ENCODE measurements around the gene NKAIN2. TPM values are rescaled to one million over a fixed set of nuclear protein-coding genes. Genes with fewer than 3 reads are reported as not detected.

Gene NKAIN2
- total RNA-seq, 1 donor from 2014 or later: 48.4 TPM

GRCh38 chr6:124479991-124480430 is 676.3 kb downstream of the NKAIN2 start:
- intact Hi-C loops (cut with DNase I): no loop called here
- no peak for DNase-seq (ENCODE audit: low spot score)
- ATAC-seq: no peak

- no peak for DNase-seq (ENCODE audit: low spot score)
- intact Hi-C loops (cut with DNase I): no loop called here
- no peak for ATAC-seq
Measured at GRCh38 chr6:124482071-124482491, 678.4 kb downstream of the NKAIN2 start.

DNA sequence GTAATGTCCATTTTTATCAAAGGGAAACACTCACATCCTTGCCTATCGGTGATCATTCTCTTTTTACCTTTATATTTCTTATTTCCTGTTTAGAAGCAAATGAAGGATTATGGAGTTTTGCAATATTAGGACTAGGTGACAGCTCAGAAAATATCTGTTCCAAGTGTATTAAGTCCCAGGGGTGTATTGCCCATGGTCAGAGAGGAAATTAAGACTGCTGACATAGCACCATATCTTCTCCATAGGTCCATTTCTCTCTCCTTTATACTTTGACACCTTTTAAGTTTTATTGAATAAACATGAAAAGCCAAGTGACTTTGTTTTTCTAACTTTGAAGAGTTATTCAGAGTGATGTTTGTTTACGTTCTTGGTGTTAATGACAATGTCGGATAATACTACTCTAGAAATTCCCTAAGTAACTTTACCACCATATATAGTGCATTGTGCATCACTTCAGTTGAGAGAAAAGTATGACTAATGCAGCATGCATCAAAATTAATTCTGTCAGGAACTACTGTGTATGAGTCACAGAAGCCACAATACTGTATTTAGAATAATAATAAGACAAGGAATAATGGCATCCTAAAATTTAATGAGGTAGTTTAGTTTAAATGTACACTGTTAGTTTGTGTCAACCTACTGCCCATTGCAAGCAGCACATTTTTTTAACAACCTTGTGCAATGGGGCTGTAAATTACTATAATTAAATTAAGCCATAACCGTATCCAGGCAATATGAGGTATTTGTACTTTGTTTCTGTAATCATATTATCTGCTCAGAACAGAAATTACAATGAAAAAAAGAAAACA is 684.2 kb downstream of the NKAIN2 start:
- ATAC-seq (no peak), DNase-seq (ENCODE audit: low spot score) (no peak)
- intact Hi-C loops (cut with DNase I): no loop called here

GRCh38 chr6:124490122-124490521 is 686.5 kb downstream of the NKAIN2 start:
- intact Hi-C loops (cut with DNase I): no loop called here
- DNase-seq (ENCODE audit: low spot score): no peak
- no peak for ATAC-seq

- ATAC-seq (no peak), DNase-seq (ENCODE audit: low spot score) (no peak)
- intact Hi-C loops (cut with DNase I): no loop called here
Measured at GRCh38 chr6:124493259-124493658, 689.6 kb downstream of the NKAIN2 start.

- ATAC-seq (no peak), DNase-seq (ENCODE audit: low spot score) (no peak)
- intact Hi-C loops (cut with DNase I): no loop called here
Measured at GRCh38 chr6:124494956-124495664, 691.4 kb downstream of the NKAIN2 start.

- ATAC-seq: no peak
- intact Hi-C loops (cut with DNase I): no loop called here
- no peak for DNase-seq (ENCODE audit: low spot score)
Measured at GRCh38 chr6:124495665-124496190, 692.1 kb downstream of the NKAIN2 start.

DNA sequence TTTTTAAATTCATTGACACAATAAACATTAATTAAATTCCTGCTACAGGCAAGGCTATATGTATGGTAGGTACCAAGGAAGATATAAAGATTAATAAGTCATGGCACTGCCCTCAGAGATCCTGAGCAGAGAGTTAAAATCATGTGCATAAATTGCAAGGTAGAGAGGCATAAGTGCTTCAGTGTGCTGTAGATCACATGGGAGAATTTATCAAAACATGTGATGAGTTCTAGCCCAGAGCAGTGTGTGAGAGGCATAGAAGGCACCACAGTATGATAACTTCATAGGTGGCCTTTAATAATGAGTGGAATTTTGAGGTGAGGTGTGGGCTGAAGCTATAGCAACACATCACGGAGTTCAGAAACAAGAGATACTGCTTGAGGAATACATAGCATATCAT is 692.7 kb downstream of the NKAIN2 start:
- DNase-seq (ENCODE audit: low spot score) (no peak), ATAC-seq (no peak)
- intact Hi-C loops (cut with DNase I): no loop called here

DNA sequence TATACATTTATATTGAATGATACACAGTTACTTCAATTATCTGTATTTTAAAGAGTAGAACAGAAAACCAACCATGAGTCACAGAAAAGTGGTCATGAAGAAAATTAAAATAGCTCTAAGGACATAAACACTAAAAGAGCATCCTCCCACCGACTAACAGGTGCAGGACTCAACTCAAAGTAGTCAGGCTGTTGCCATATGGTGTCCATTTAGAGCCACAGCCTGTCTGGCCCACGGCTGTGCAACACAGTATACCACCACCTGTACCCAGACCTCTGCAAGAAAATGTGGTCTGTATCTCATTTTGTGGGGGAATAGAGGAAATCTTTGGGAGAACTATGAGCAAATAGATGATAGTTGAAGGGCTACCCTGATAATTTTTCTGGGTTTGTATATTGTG is 708.8 kb downstream of the NKAIN2 start:
- intact Hi-C loops (cut with DNase I): no loop called here
- ATAC-seq: no peak
- DNase-seq (ENCODE audit: low spot score): no peak

- intact Hi-C loops (cut with DNase I): no loop called here
- ATAC-seq (no peak), DNase-seq (ENCODE audit: low spot score) (no peak)
Measured at GRCh38 chr6:124517339-124517738, 713.7 kb downstream of the NKAIN2 start.

DNA sequence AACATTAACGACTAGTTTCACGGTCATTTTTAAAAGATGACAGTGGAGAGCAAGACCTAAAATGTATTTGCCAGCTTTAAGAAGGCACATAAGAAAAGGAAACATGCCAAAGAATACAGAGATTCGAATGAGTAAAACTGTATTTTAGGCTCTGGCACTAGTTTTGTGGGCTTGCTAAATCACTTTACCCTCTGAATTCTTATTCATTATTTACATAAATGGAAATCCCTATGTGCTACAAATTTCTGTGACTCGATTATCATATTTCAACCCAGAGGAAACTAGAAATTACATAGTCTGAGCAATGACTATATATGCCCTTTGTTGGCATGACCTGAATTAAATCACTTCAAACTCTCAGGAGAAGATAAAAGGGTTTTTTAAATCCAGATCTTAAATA is 716.8 kb downstream of the NKAIN2 start:
- ATAC-seq (no peak), DNase-seq (ENCODE audit: low spot score) (no peak)
- intact Hi-C loops (cut with DNase I): no loop called here

DNA sequence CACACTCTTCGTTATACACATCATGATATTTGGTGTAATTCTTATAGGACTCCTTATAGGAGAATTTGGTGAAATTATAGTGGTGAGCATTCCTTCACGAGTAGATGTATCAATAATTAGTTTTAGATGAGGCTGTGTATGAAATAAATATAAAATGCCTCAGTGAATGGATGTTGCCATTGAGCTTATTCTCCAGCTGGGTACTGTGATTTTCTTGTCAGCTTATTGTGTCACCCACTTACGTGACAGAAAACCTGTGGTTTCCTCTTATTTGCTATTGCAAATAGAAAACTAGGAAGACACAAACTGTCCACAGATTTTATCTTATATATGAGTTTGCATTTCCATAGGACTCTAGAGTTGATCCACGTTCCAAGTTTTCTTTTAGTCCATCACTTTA is 718.7 kb downstream of the NKAIN2 start:
- intact Hi-C loops (cut with DNase I): no loop called here
- ATAC-seq (no peak), DNase-seq (ENCODE audit: low spot score) (no peak)

DNA sequence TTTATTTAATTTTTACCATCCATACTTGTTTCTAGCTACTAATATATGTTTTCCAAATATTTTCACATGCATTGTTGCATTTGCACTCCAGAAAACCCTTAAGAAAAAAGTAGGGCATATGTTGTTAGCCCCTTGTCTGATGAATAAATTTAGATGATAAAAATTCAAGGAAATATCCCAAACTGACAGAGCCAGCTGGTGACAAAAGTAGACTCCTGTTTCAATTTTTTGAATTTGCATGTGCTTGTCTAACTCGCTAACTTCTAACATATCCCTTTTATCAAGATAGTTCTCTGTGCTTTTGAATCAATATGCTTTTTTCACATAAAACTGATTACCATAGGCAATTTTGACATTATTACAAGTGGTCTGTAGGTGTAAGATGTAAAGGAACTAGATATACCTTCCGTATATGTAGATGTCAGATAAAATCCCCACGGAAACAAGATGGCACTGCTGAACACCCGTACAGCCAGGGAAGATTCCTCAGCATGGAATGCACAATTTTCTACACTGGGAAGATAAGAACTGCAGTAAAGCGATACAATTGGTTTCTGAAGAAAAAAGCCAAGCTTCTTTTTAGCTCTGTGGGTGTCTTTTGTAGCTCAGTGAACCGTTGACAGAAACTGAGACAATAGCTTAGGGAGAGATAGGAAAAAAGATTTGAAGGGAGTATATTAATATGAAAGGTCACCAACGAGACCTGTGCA is 721.0 kb downstream of the NKAIN2 start:
- DNase-seq (ENCODE audit: low spot score) (no peak), ATAC-seq (no peak)
- intact Hi-C loops (cut with DNase I): no loop called here

DNA sequence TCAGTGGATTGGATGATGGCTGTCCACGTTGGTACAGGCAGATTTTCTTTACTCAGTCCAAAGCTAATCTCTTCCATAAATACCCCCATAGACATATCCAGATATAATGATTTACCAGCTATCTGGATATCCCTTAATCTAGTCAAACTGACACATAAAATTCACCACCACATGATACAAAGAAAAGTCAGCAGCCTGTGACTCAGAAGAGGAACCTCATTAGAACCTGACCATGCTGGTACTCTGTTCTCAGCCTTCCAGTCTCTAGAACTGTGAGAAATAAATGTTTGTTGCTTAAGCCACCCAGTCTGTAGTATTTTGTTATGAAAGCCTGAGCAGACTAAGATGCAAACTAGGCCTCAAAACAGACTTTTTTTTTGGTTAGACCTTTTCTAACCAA is 727.3 kb downstream of the NKAIN2 start:
- DNase-seq (ENCODE audit: low spot score): no peak
- intact Hi-C loops (cut with DNase I): no loop called here

DNA sequence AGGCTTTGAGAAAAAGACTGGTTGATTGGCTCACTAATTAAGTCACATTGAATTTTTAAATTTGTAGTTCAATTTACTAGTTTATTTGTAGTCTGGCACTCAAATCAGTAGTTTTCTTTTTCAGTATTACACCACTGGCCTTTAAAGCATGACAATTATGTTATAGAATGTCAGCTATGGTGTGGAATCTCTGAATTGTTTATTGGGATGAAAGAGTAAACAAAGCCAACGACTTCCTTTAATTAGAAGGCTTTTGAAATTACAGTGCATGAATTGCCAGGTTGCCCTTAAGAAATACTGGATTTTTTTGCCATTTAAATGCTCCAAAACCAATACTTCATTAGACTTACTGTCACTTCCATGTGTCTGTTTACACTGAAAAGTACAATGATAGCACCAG is 731.6 kb downstream of the NKAIN2 start:
- no peak for ATAC-seq
- DNase-seq (ENCODE audit: low spot score): no peak
- intact Hi-C loops (cut with DNase I): no loop called here

More for the DNA sequence above, 727.3 kb downstream of the NKAIN2 start:
- no peak for ATAC-seq

- peak; percentile 60 for ATAC-seq
- intact Hi-C loops (cut with DNase I): no loop called here
- no peak for DNase-seq (ENCODE audit: low spot score)
Measured at GRCh38 chr6:124535746-124536145, 732.1 kb downstream of the NKAIN2 start.

- DNase-seq (ENCODE audit: low spot score) (no peak), ATAC-seq (no peak)
- intact Hi-C loops (cut with DNase I): no loop called here
Measured at GRCh38 chr6:124536157-124536841, 732.6 kb downstream of the NKAIN2 start.

DNA sequence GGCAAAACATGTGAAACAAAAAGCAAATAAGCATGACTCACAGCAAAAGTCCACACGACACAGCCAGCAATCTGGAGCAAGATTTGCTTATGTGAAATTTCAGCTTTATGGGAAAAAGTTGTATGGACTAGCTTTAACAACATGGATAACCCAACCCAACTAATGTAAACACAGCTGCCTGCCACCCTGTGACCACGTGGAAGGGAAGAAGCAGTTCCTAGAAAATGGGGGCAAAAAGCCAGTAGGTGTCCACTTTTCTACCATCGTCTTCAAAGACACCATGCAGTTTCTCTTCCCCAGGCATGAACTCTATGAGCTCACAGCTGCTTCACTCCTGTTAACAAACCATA is 733.2 kb downstream of the NKAIN2 start:
- no peak for ATAC-seq
- no peak for DNase-seq (ENCODE audit: low spot score)
- intact Hi-C loops (cut with DNase I): no loop called here

DNA sequence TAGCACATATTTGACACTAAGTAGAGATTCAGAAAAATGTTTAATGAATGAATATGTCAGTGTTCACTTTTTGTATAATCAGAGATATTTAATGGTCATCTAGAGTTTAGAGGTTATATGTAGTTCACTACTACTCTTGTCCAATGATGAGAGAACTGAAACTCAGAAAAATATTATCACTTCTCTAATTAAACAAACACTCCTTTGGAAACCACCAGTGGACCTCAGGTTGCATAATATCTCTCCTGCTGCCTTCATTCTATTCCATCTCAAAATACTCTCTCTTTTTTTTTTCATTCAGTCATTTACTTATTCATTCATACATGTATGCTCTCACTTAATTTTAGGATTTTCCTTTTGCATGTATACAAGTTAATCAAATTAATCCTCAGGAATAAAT is 735.4 kb downstream of the NKAIN2 start:
- ATAC-seq: no peak
- intact Hi-C loops (cut with DNase I): no loop called here

More for the DNA sequence above, 735.4 kb downstream of the NKAIN2 start:
- no peak for DNase-seq (ENCODE audit: low spot score)
